Measurements from ENCODE around the gene ZMAT5.

- TF ChIP-seq CREB1 (IDR thresholded peaks at IDR 0.05; ENCODE audit: low read depth) (no peak), MAX (IDR thresholded peaks at IDR 0.05) (no peak), EGR1 (IDR thresholded peaks at IDR 0.05) (no peak), EP300 (IDR thresholded peaks at IDR 0.05; ENCODE audit: borderline replicate concordance) (no peak), TAF1 (IDR thresholded peaks at IDR 0.05; ENCODE audit: low read depth) (no peak), FOXM1 (IDR thresholded peaks at IDR 0.05; ENCODE audit: borderline replicate concordance, low read depth) (no peak), YY1 (IDR thresholded peaks at IDR 0.05; ENCODE audit: low read depth) (no peak), NFIC (IDR thresholded peaks at IDR 0.05) (no peak)
These were observed 75.0 kb downstream of the ZMAT5 start for GRCh38 chr22:29691636-29692326.
